Lower lobe of right lung (tissue), 2 donors: ENCODE results near the gene ACACA. TPM values are rescaled to one million over a fixed set of nuclear protein-coding genes. Genes with fewer than 3 reads are reported as not detected.
"Not testable (repeated sequence)": the region's sequence is repeated elsewhere in the genome, so short reads cannot be mapped to it uniquely, and the experiment has no call there.

Experiments
- ATAC-seq, 2 donors: fragments of 200-7000 bp; cut with Tn5 transposase; one replicate each; pipeline ENCODE4 v1.9.1; 2020 to 2022; ENCODE audit warnings: mild to moderate bottlenecking in 2 of 2, moderate library complexity in 2 of 2
- DNase-seq: peaks from one replicate; pipeline ENCODE4 v3.0.0-alpha.2; 2020
- H3K27ac ChIP-seq: fragments of 200-600 bp; one replicate; pipeline ENCODE4 v1.8.0; 2022
- H3K27me3 ChIP-seq: fragments of 200-600 bp; one replicate; pipeline ENCODE4 v1.8.0; 2022; ENCODE audit warnings: low read depth
- H3K36me3 ChIP-seq: fragments of 200-600 bp; one replicate; pipeline ENCODE4 v1.8.0; 2022; ENCODE audit warnings: mild to moderate bottlenecking
- H3K4me1 ChIP-seq: fragments of 200-600 bp; one replicate; pipeline ENCODE4 v1.8.0; 2022
- H3K4me3 ChIP-seq: fragments of 200-600 bp; one replicate; pipeline ENCODE4 v1.8.0; 2022; ENCODE audit warnings: mild to moderate bottlenecking
- H3K9me3 ChIP-seq: fragments of 200-600 bp; one replicate; pipeline ENCODE4 v1.8.0; 2022
- CTCF ChIP-seq: fragments of 200-600 bp; IDR thresholded peaks from one replicate; pipeline ENCODE4 v1.8.0; 2022; ENCODE audit warnings: antibody characterized with exemption, mild to moderate bottlenecking
- intact Hi-C: fragments of 100-400 bp; cut with DNase I; formaldehyde crosslinking; loops from one replicate; pipeline ENCODE4 v1.11.0; 2022
- total RNA-seq: library from RNA; stranded (reverse); fragmentation: NEBNext Ultra II Directional; extraction: Animal tissue kit (Norgen Biotek cat#: 25700); gene quantifications from one replicate; pipeline ENCODE4 v1.2.1, GENCODE V29; 2021
- donor health status: DM: no; HTN: yes; CAD: no; lungs with severe emphysema.

ACACA gene
- total RNA-seq, 1 donor from 2014 or later: 132 TPM

GRCh38 chr17:37144075-37144701 is 262.4 kb downstream of the ACACA start:
- intact Hi-C loops: no loop called here
- H3K9me3 ChIP-seq: no peaks in the 10 kb centered on the region
- no peaks in the 10 kb centered on the region for H3K4me1 ChIP-seq
- H3K27me3 ChIP-seq: no peaks in the 10 kb centered on the region
- H3K36me3 ChIP-seq: peaks cover 32% of the 10 kb centered on the region
- TF ChIP-seq CTCF: no peak
- H3K4me3 ChIP-seq: no peak overlapping the region
- DNase-seq (no peak), ATAC-seq (no peak)
- H3K27ac ChIP-seq: no peak overlapping the region

GRCh38 chr17:37143558-37143957 is 263.1 kb downstream of the ACACA start:
- H3K27me3 ChIP-seq, intact Hi-C loops, H3K4me3 ChIP-seq, H3K9me3 ChIP-seq, DNase-seq, ATAC-seq, H3K4me1 ChIP-seq, H3K27ac ChIP-seq: not testable (repeated sequence)
- peaks cover 32% of the 10 kb centered on the region for H3K36me3 ChIP-seq

- intact Hi-C loops: no loop called here
- no peaks in the 10 kb centered on the region for H3K4me1 ChIP-seq
- DNase-seq (no peak), ATAC-seq (no peak)
- TF ChIP-seq CTCF: no peak
- H3K27me3 ChIP-seq: no peaks in the 10 kb centered on the region
- peaks cover 32% of the 10 kb centered on the region for H3K36me3 ChIP-seq
- no peak overlapping the region for H3K27ac ChIP-seq
- H3K9me3 ChIP-seq: no peaks in the 10 kb centered on the region
- no peak overlapping the region for H3K4me3 ChIP-seq
Observed at GRCh38 chr17:37142294-37142896, 264.2 kb downstream of the ACACA start.

- intact Hi-C loops: no loop called here
- H3K4me1 ChIP-seq: no peaks in the 10 kb centered on the region
- no peaks in the 10 kb centered on the region for H3K9me3 ChIP-seq
- no peaks in the 10 kb centered on the region for H3K27me3 ChIP-seq
- no peak for DNase-seq
- H3K36me3 ChIP-seq: peaks cover 7% of the 10 kb centered on the region
- TF ChIP-seq CTCF: no peak
- no peak overlapping the region for H3K27ac ChIP-seq
- H3K4me3 ChIP-seq: no peak overlapping the region
- ATAC-seq: no peak
Observed at GRCh38 chr17:37138571-37139120, 268.0 kb downstream of the ACACA start.

GRCh38 chr17:37137906-37138514 is 268.6 kb downstream of the ACACA start:
- Histone ChIP-seq H3K27ac (no peak overlapping the region), H3K36me3 (peaks cover under 1% of the 10 kb centered on the region), H3K4me1 (no peaks in the 10 kb centered on the region), H3K27me3 (no peaks in the 10 kb centered on the region), H3K9me3 (no peaks in the 10 kb centered on the region), H3K4me3 (no peak overlapping the region)
- DNase-seq: no peak
- intact Hi-C loops: no loop called here
- ATAC-seq: no peak
- TF ChIP-seq CTCF: no peak
